GM11168 (cell line): ENCODE data around the gene PRRG3.

Source experiments
- in situ Hi-C: fragments of 300-500 bp; cut with MboI; formaldehyde crosslinking; loops from one replicate; pipeline ENCODE4 v1.12.0; 2022; ENCODE audit warnings: low sequenced_read_pairs; ENCODE audit not compliant: unreplicated experiment

PRRG3 gene

GRCh38 chrX:151703487-151703886 lies 8.2 kb downstream of the PRRG3 start:
- in situ Hi-C loops: no loop called here

- in situ Hi-C loops: no loop called here
Observed at GRCh38 chrX:151704041-151704663, 8.9 kb downstream of the PRRG3 start.

GRCh38 chrX:151708821-151709220 lies 13.6 kb downstream of the PRRG3 start:
- in situ Hi-C loops: no loop called here

- in situ Hi-C loops: no loop called here
Observed at GRCh38 chrX:151710457-151710856, 15.2 kb downstream of the PRRG3 start.

- in situ Hi-C loops: no loop called here
Observed at GRCh38 chrX:151711154-151711553, 15.9 kb downstream of the PRRG3 start.

GRCh38 chrX:151711787-151712186 lies 16.5 kb downstream of the PRRG3 start:
- in situ Hi-C loops: no loop called here

- in situ Hi-C loops: no loop called here
Observed at GRCh38 chrX:151712253-151712652, 17.0 kb downstream of the PRRG3 start.

GRCh38 chrX:151713849-151714248 lies 18.6 kb downstream of the PRRG3 start:
- in situ Hi-C loops: no loop called here

- in situ Hi-C loops: no loop called here
Observed at GRCh38 chrX:151714362-151714761, 19.1 kb downstream of the PRRG3 start.

GRCh38 chrX:151715752-151716151 lies 20.5 kb downstream of the PRRG3 start, which contains the start of gene FATE1:
FATE1 (plus strand) TSS chrX:151716035; CDS start chrX:151716120, 85 bp downstream.
- in situ Hi-C loops: no loop called here

- in situ Hi-C loops: no loop called here
Observed at GRCh38 chrX:151722241-151722846, 27.1 kb downstream of the PRRG3 start.

GRCh38 chrX:151723156-151723760 lies 28.0 kb downstream of the PRRG3 start:
- in situ Hi-C loops: no loop called here

GRCh38 chrX:151724563-151725337 lies 29.5 kb downstream of the PRRG3 start:
- in situ Hi-C loops: no loop called here

GRCh38 chrX:151725338-151725614 lies 30.0 kb downstream of the PRRG3 start:
- in situ Hi-C loops: no loop called here

- in situ Hi-C loops: no loop called here
Observed at GRCh38 chrX:151726751-151727150, 31.5 kb downstream of the PRRG3 start.

GRCh38 chrX:151727346-151727745 lies 32.1 kb downstream of the PRRG3 start:
- in situ Hi-C loops: no loop called here

- in situ Hi-C loops: no loop called here
Observed at GRCh38 chrX:151729056-151729725, 33.9 kb downstream of the PRRG3 start.

- in situ Hi-C loops: no loop called here
Observed at GRCh38 chrX:151734446-151734845, 39.2 kb downstream of the PRRG3 start, which contains the start of gene CNGA2. CNGA2 (plus strand) TSS chrX:151734746; CDS start chrX:151738484, 3,738 bp downstream.

GRCh38 chrX:151735219-151735618 lies 40.0 kb downstream of the PRRG3 start:
- in situ Hi-C loops: no loop called here

- in situ Hi-C loops: no loop called here
Observed at GRCh38 chrX:151736685-151737084, 41.4 kb downstream of the PRRG3 start.

GRCh38 chrX:151737494-151737893 lies 42.2 kb downstream of the PRRG3 start:
- in situ Hi-C loops: no loop called here
